Gastroesophageal sphincter (tissue), 3 donors: ENCODE measurements around the gene NALF2.

Experiments
- CTCF ChIP-seq, 4 experiments: fragments of 200-600 bp in 2 of 4; fragments of 450-650 bp in 2 of 4; sonication (generic) in 1 of 4; IDR thresholded peaks; one replicate each; pipeline ENCODE4 v1.5.1; 2017 to 2019; ENCODE audit warnings: antibody characterized with exemption in 4 of 4, mild to moderate bottlenecking in 2 of 4, moderate library complexity in 2 of 4
- POLR2A ChIP-seq, 2 donors: fragments of 450-650 bp; IDR thresholded peaks; one replicate each; pipeline ENCODE4 v1.6.1; 2017; ENCODE audit warnings: antibody characterized with exemption in 2 of 2, mild to moderate bottlenecking in 2 of 2, moderate library complexity in 1 of 2

- TF ChIP-seq CTCF (IDR thresholded peaks at IDR 0.05) (no peak), POLR2A (IDR thresholded peaks at IDR 0.05) (no peak)
Measured at GRCh38 chrX:69543572-69543971, 39.4 kb downstream of the NALF2 start.
